BE2C (cell line): Measurements from ENCODE around the gene METTL24.

ENCODE experiments used
- DNase-seq: peaks from one replicate; pipeline ENCODE4 v3.0.0-alpha.2; 2020
- H3K27me3 ChIP-seq: fragments of 250-450 bp; sonication (Bioruptor Pico); 2 replicates; pipeline ENCODE4 v1.5.1; 2020; ENCODE audit warnings: mild to moderate bottlenecking
- H3K36me3 ChIP-seq: fragments of 250-450 bp; sonication (Bioruptor Pico); 2 replicates; pipeline ENCODE4 v1.5.1; 2020; ENCODE audit warnings: mild to moderate bottlenecking
- H3K4me1 ChIP-seq: fragments of 250-450 bp; sonication (Bioruptor Pico); 2 replicates; pipeline ENCODE4 v1.5.1; 2020
- H3K4me3 ChIP-seq: 2 replicates; pipeline ENCODE4 v1.5.1; 2011; ENCODE audit warnings: low read depth, low read length
- H3K9me3 ChIP-seq: fragments of 250-450 bp; sonication (Bioruptor Pico); 2 replicates; pipeline ENCODE4 v1.5.1; 2020
- TF ChIP-seq, protein P1 (sequence below): IDR thresholded peaks from 2 replicates; pipeline ENCODE4 v1.5.1; 2012; ENCODE audit warnings: mild to moderate bottlenecking, low read depth, low read length

The METTL24 gene

DNA sequence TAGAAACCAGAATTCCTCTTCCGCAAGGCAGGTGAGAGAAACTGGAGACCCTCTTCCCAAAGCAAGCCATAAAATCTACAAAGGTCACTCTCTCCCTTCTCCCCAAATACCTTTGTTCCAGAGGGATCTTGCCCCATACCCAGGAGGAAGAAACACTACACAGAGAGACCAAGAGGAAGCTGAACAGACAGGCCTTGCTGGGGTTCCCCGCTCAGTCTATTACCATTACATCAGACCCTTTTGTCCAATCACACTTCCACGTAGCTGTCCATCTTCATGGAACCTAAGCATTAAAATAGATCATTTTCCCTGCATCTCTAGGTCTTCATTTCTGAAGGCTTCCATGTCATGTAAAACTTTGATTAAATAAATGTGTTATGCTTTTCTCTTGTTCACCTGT lies 32.1 kb downstream of the METTL24 start:
- no peak for DNase-seq
- Histone ChIP-seq H3K27me3 (no peaks in the 10 kb centered on the region), H3K4me1 (peaks cover 16% of the 10 kb centered on the region), H3K9me3 (no peaks in the 10 kb centered on the region), H3K36me3 (no peaks in the 10 kb centered on the region), H3K4me3 (no peak overlapping the region)
- TF ChIP-seq, protein P1, sequence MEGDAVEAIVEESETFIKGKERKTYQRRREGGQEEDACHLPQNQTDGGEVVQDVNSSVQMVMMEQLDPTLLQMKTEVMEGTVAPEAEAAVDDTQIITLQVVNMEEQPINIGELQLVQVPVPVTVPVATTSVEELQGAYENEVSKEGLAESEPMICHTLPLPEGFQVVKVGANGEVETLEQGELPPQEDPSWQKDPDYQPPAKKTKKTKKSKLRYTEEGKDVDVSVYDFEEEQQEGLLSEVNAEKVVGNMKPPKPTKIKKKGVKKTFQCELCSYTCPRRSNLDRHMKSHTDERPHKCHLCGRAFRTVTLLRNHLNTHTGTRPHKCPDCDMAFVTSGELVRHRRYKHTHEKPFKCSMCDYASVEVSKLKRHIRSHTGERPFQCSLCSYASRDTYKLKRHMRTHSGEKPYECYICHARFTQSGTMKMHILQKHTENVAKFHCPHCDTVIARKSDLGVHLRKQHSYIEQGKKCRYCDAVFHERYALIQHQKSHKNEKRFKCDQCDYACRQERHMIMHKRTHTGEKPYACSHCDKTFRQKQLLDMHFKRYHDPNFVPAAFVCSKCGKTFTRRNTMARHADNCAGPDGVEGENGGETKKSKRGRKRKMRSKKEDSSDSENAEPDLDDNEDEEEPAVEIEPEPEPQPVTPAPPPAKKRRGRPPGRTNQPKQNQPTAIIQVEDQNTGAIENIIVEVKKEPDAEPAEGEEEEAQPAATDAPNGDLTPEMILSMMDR: no peak

DNA sequence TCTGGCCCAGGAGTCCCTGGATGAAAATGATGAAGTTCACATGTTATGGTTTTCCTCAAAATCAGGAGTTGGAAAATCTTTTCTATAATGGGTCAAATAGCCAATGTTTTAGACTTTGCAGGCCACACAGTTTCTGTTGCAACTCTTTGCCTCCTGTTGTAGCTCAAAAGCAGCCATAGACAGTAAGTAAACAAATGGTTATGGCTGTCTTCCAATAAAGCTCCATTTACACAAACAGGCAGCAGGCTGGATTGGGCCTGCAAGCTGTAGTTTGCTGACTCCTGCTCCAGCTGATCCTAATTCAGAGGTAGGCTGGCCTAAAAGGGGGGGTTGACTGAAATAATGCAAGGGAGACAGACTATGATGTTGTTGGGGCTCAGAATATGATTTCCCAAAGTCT lies 33.0 kb downstream of the METTL24 start:
- TF ChIP-seq, protein P1: no peak
- DNase-seq: no peak
- no peaks in the 10 kb centered on the region for H3K9me3 ChIP-seq

DNA sequence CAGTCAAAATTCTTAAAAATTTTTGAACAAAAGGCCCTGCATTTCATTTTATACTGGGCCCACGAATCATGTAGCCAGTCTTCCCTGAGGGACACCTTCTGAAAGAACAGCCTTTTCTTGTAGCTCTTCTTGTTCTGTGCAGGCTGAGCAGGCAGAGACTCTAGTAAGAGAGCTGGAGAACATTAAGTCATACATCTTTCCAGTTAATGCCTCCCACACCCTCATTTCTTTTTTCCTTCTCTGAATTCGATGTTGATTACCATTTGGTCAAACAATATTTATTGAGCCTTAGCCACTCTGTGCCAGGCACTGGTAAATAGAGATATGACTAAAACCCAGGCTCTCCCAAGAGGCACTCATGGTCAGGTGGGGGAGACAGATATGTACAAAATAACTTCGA lies 33.6 kb downstream of the METTL24 start:
- TF ChIP-seq, protein P1: no peak
- no peak for DNase-seq
- H3K27me3 ChIP-seq: no peaks in the 10 kb centered on the region
- H3K36me3 ChIP-seq: no peaks in the 10 kb centered on the region
- H3K4me1 ChIP-seq: peaks cover 16% of the 10 kb centered on the region
- no peaks in the 10 kb centered on the region for H3K9me3 ChIP-seq
- H3K4me3 ChIP-seq: no peak overlapping the region

More for the DNA sequence above, 33.0 kb downstream of the METTL24 start:
- H3K36me3 ChIP-seq: no peaks in the 10 kb centered on the region
- peaks cover 16% of the 10 kb centered on the region for H3K4me1 ChIP-seq
- no peaks in the 10 kb centered on the region for H3K27me3 ChIP-seq
- H3K4me3 ChIP-seq: no peak overlapping the region

DNA sequence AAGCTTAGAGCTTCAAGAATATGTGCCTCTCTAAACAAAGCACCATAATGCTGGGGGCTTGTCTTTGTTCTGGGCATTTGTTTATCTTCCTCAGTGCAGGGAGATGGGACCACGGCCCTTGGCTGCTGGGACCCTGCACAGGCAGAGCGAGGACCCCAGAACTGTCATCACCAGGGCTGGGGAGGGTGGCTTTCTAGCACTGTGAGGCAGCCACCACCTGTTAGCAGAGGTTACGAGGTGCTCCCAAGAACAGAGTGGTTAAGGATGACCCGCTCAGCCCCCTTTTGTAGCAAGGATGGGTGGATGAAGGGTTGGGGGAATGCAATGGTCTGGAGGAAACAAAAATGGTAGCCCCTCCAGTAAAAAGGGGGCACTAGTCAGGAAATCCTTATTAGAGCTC lies 34.9 kb downstream of the METTL24 start:
- no peaks in the 10 kb centered on the region for H3K27me3 ChIP-seq
- H3K4me3 ChIP-seq: no peak overlapping the region
- TF ChIP-seq, protein P1: no peak

DNA sequence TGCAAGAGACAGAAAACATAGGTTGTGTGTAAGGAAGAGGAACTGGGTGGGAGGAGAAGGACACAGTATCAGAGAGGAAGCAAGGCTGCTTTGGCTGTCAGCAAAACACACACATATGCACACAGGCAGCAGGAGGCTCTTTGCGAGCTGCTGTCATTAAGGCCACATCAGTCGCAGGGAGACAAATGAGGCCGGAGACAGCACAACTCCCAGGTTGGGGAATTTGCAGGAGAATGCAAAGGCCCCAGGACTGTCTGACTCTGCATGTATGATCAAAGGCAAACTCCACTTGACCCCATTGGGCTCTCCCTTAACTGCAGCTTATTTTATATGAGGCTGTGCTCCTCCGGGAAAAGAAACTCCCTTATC lies 35.3 kb downstream of the METTL24 start:
- no peaks in the 10 kb centered on the region for H3K9me3 ChIP-seq
- peaks cover 7% of the 10 kb centered on the region for H3K4me1 ChIP-seq
- no peaks in the 10 kb centered on the region for H3K36me3 ChIP-seq
- H3K4me3 ChIP-seq: no peak overlapping the region
- TF ChIP-seq, protein P1: no peak
- no peak for DNase-seq
- H3K27me3 ChIP-seq: no peaks in the 10 kb centered on the region

More for the DNA sequence above, 34.9 kb downstream of the METTL24 start:
- no peak for DNase-seq
- Histone ChIP-seq H3K4me1 (peaks cover 10% of the 10 kb centered on the region), H3K9me3 (no peaks in the 10 kb centered on the region), H3K36me3 (no peaks in the 10 kb centered on the region)

DNA sequence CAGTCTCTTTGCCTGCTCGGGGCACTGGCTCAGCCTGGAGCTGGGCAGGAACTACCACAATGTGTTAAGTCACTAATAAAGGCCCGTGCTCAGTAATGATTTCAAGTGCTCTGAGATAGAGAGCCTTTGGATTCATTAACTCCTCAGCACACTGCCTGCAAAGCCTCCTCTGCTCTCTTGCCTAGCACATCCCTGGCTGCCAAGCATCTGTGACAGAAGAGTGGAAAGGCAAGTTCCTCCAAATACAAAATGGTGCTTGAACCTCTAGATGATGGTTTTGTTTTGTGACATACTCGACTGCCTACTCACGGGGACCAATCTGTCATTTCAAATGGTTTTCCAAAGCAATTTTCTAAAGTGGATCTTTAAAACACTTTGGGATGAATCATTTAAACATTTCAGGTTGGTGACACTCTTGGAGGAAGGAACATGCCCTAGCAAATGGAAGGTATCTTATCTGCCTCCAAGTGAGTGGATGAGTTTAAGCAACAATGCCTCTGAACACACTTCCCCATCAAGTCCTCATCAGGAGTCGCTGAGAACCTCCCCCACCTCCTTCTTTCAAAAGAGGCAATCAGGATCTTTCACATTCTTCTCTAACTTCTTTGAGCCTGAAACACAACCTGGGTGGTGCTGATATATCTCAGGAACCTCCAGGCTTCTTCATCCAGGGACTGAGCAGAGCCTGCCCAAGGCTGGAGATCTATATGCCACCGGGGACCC lies 35.8 kb downstream of the METTL24 start:
- Histone ChIP-seq H3K4me3 (no peak overlapping the region), H3K4me1 (peaks cover 4% of the 10 kb centered on the region), H3K36me3 (no peaks in the 10 kb centered on the region), H3K9me3 (no peaks in the 10 kb centered on the region), H3K27me3 (no peaks in the 10 kb centered on the region)
- DNase-seq: no peak
- TF ChIP-seq, protein P1: no peak
